ENCODE measurements around the gene EXT2.

EXT2 gene

DNA sequence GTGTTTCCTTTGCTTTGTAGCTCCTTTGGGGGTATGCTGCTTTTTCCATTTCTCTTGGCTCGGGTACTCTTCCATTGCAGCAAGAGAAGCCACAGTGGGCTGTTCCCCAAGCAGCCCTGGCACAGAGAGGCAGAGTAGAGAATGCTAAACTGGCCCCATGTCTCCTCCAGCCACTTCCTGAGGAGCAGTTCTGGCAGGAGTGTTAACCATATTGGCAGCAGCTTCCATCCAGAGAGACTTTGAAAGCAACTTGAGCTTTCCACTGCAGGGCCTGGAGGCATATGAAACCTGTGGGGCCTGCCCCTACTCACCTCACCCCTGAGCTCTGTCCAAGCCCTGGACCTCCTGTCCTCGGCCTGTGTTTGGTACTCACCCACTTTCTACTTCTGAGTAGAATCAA lies 152.6 kb downstream of the EXT2 start:
- TF ChIP-seq POLR2AphosphoS5 (IDR thresholded peaks at IDR 0.05; ENCODE audit: low read depth, low read length) (no peak), TAF1 (IDR thresholded peaks at IDR 0.05; ENCODE audit: borderline replicate concordance, insufficient read depth, low read length) (no peak), FOXP2 (optimal IDR thresholded peaks at IDR 0.05; ENCODE audit: borderline replicate concordance, extremely low read depth, extremely low read length, insufficient read depth) (no peak), SIN3A (IDR thresholded peaks at IDR 0.05; ENCODE audit: borderline replicate concordance, insufficient read depth, low read length) (no peak)
- TF ChIP-seq, protein P1, sequence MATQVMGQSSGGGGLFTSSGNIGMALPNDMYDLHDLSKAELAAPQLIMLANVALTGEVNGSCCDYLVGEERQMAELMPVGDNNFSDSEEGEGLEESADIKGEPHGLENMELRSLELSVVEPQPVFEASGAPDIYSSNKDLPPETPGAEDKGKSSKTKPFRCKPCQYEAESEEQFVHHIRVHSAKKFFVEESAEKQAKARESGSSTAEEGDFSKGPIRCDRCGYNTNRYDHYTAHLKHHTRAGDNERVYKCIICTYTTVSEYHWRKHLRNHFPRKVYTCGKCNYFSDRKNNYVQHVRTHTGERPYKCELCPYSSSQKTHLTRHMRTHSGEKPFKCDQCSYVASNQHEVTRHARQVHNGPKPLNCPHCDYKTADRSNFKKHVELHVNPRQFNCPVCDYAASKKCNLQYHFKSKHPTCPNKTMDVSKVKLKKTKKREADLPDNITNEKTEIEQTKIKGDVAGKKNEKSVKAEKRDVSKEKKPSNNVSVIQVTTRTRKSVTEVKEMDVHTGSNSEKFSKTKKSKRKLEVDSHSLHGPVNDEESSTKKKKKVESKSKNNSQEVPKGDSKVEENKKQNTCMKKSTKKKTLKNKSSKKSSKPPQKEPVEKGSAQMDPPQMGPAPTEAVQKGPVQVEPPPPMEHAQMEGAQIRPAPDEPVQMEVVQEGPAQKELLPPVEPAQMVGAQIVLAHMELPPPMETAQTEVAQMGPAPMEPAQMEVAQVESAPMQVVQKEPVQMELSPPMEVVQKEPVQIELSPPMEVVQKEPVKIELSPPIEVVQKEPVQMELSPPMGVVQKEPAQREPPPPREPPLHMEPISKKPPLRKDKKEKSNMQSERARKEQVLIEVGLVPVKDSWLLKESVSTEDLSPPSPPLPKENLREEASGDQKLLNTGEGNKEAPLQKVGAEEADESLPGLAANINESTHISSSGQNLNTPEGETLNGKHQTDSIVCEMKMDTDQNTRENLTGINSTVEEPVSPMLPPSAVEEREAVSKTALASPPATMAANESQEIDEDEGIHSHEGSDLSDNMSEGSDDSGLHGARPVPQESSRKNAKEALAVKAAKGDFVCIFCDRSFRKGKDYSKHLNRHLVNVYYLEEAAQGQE (IDR thresholded peaks at IDR 0.05; ENCODE audit: insufficient read depth in 1 of 2, low read depth in 2 of 2, low read length in 2 of 2): no peak

DNA sequence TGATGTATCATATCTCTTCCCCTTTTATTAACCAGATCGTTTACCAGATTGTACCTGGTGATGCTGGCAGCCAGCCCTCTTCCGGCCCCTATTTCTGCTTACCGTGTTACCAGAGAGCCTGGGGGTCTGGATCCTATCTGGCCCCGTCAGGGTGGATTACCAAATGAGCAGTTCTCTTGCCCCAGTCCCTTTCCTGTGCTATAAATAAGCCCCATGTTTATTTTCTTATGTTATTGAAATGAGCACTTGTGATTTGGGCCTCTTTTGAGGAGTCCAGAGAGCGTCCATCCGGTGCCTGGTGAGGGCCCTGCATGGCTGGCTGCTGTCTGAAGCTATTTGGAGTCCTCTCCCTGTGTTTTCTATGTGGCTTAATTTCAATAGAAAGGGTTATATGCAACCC lies 154.9 kb downstream of the EXT2 start:
- TF ChIP-seq, protein P1 (IDR thresholded peaks at IDR 0.05; ENCODE audit: insufficient read depth in 1 of 2, low read depth in 2 of 2, low read length in 2 of 2): no peak
- TF ChIP-seq FOXP2 (optimal IDR thresholded peaks at IDR 0.05; ENCODE audit: borderline replicate concordance, extremely low read depth, extremely low read length, insufficient read depth) (no peak), SIN3A (IDR thresholded peaks at IDR 0.05; ENCODE audit: borderline replicate concordance, insufficient read depth, low read length) (no peak), POLR2AphosphoS5 (IDR thresholded peaks at IDR 0.05; ENCODE audit: low read depth, low read length) (no peak), TAF1 (IDR thresholded peaks at IDR 0.05; ENCODE audit: borderline replicate concordance, insufficient read depth, low read length) (no peak)

DNA sequence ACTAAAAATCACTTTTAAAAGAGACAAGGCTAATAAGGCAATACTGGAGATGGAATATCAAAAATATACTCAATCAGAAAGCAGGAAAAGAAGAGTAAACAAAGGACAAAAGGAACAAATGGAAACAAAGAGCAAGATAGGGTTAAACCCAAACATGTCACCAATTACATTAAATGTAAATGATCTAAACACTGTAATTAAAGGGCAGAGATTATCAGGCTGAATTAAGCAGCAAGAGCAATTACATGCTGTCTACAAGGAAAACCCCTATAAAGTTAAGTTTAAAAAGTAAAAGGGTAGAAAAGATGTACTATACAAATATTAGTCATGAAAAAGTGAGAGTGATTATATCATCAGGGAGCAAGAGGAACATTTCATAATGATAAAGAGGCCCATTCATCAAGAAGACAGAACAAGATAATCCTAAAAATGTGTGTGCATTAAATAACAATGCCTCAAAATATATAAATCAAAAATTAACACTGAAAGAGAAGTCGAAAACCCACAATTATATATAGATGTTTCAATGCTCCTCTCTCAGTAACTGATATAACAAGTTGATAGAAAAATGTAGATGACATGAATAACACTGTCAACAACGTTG lies 157.6 kb downstream of the EXT2 start:
- TF ChIP-seq POLR2AphosphoS5 (IDR thresholded peaks at IDR 0.05; ENCODE audit: low read depth, low read length) (no peak), TAF1 (IDR thresholded peaks at IDR 0.05; ENCODE audit: borderline replicate concordance, insufficient read depth, low read length) (no peak), FOXP2 (optimal IDR thresholded peaks at IDR 0.05; ENCODE audit: borderline replicate concordance, extremely low read depth, extremely low read length, insufficient read depth) (no peak), SIN3A (IDR thresholded peaks at IDR 0.05; ENCODE audit: borderline replicate concordance, insufficient read depth, low read length) (no peak)
- TF ChIP-seq, protein P1 (IDR thresholded peaks at IDR 0.05; ENCODE audit: insufficient read depth in 1 of 2, low read depth in 2 of 2, low read length in 2 of 2): no peak

DNA sequence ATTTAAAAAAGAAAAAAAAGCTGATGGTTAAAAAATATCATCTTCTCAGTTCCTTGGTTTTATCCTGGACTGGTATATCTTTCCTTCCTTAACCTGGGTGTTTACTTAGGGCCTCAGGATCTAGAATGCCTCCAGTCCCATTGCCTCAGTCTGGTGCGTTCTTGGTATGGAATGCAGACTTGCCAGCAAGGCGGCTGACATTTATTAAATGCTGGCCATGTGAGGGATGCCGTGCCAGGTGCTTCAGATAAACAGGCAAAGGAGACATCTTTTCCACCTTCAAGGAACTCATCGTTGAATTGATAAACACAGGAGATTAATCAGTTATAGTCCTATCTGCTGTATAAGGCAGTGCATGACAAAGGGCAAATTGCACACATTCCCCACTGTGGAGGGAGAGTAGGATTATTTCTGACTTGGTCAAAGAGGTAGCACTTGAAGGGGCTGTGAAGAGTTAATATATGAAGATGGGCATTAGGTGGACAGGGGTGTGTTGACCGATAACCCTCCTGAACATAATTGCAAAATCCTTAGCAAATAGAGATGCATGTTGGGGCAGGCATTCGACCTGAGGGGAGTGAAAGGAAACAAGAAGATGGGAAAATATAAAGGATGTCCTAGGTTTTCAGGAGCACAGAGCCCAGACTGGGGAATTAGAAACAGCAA lies 160.1 kb downstream of the EXT2 start:
- TF ChIP-seq SIN3A (IDR thresholded peaks at IDR 0.05; ENCODE audit: borderline replicate concordance, insufficient read depth, low read length) (no peak), FOXP2 (optimal IDR thresholded peaks at IDR 0.05; ENCODE audit: borderline replicate concordance, extremely low read depth, extremely low read length, insufficient read depth) (no peak), TAF1 (IDR thresholded peaks at IDR 0.05; ENCODE audit: borderline replicate concordance, insufficient read depth, low read length) (no peak), POLR2AphosphoS5 (IDR thresholded peaks at IDR 0.05; ENCODE audit: low read depth, low read length) (no peak)
- TF ChIP-seq, protein P1 (IDR thresholded peaks at IDR 0.05; ENCODE audit: insufficient read depth in 1 of 2, low read depth in 2 of 2, low read length in 2 of 2): no peak
